HepG2 (cell line): Measurements from ENCODE around the gene RHOBTB1. TPM values are rescaled to one million over a fixed set of nuclear protein-coding genes. Genes with fewer than 3 reads are reported as not detected.

ENCODE experiments used
- ATAC-seq: fragments of 200-7000 bp; cut with Tn5 transposase; 3 replicates; pipeline ENCODE4 v1.9.1; 2020; ENCODE audit warnings: mild to moderate bottlenecking, moderate library complexity
- BruUV-seq: library from RNA; stranded (reverse); fragments of 400-500 nt; replicated peaks from 2 replicates; lab custom pipeline; 2021; lab: Mats Ljungman, UMichigan
- CTCF ChIA-PET: fragments of 300-600 bp; formaldehyde crosslinking; extraction: SDS; loops from one replicate; lab custom pipeline; 2021; ENCODE audit warnings: low total read pairs, inconsistent platforms, low intra/inter-chr PET ratio; lab: Yijun Ruan, JAX
- POLR2A ChIA-PET: fragments of 350-600 bp; sonication (Branson Sonifier 250); formaldehyde crosslinking; loops from one replicate; lab custom pipeline; 2020; ENCODE audit warnings: antibody characterized with exemption, inconsistent platforms; lab: Yijun Ruan, JAX
- DNase-seq: peaks from one replicate; pipeline ENCODE4 v3.0.0-alpha.2; 2015; ENCODE audit warnings: low spot score
- FAIRE-seq: peaks from 3 replicates; lab custom pipeline; 2011; peaks lifted over from hg19 to GRCh38; lab: Jason Lieb, UNC
- H2AFZ ChIP-seq: one replicate; pipeline ENCODE4 v1.6.1; 2011; ENCODE audit warnings: low read length, inconsistent platforms
- H3K27ac ChIP-seq: fragments of 300-600 bp; 3 replicates; pipeline ENCODE4 v1.8.0; 2011; ENCODE audit warnings: mixed run types, mild to moderate bottlenecking, mixed read lengths, low read length, inconsistent platforms; ENCODE audit not compliant: insufficient read depth; ENCODE audit errors: extremely low read length
- H3K27me3 ChIP-seq, 2 experiments: fragments of 200-600 bp in 1 of 2; 2 replicates in 1 of 2; 3 replicates in 1 of 2; pipeline versions ENCODE4 v1.6.0 to v1.8.0; 2011; ENCODE audit warnings: low read length in 2 of 2, mild to moderate bottlenecking in 2 of 2, moderate library complexity in 2 of 2, inconsistent platforms in 1 of 2; ENCODE audit not compliant: insufficient read depth in 2 of 2, control insufficient read depth in 1 of 2
- H3K36me3 ChIP-seq, 2 experiments: fragments of 200-600 bp in 1 of 2; replicated peaks in 1 of 2; 2 replicates in 1 of 2; 3 replicates in 1 of 2; pipeline versions ENCODE4 v1.5.1 to v1.8.0; 2011; ENCODE audit warnings: low read length in 2 of 2, inconsistent platforms in 1 of 2; ENCODE audit not compliant: insufficient read depth in 2 of 2, control insufficient read depth in 1 of 2
- H3K4me1 ChIP-seq: 2 replicates; pipeline ENCODE4 v1.5.1; 2012; ENCODE audit warnings: low read length, inconsistent platforms; ENCODE audit not compliant: insufficient read depth
- H3K4me2 ChIP-seq: 2 replicates; pipeline ENCODE4 v1.6.0; 2011; ENCODE audit warnings: low read depth, low read length, inconsistent platforms
- H3K4me3 ChIP-seq, 3 experiments: fragments of 200-600 bp in 1 of 3; sonication (generic), shearing (Covaris generic) in 1 of 3; replicated peaks in 1 of 3; 2 replicates each; pipeline ENCODE4 v1.5.1; 2011 to 2016; ENCODE audit warnings: low read length in 3 of 3, inconsistent platforms in 2 of 3, low read depth in 2 of 3, mild to moderate bottlenecking in 2 of 3, control low read depth in 1 of 3, mixed read lengths in 1 of 3; ENCODE audit not compliant: insufficient read depth in 1 of 3
- H3K79me2 ChIP-seq: one replicate; pipeline ENCODE4 v1.6.1; 2011; ENCODE audit warnings: low read length, inconsistent platforms; ENCODE audit not compliant: insufficient read depth
- H3K9ac ChIP-seq: 2 replicates; pipeline ENCODE4 v1.6.0; 2011; ENCODE audit warnings: mild to moderate bottlenecking, low read depth, low read length, inconsistent platforms; ENCODE audit not compliant: insufficient read depth
- H3K9me3 ChIP-seq: 2 replicates; pipeline ENCODE4 v1.5.1; 2012; ENCODE audit warnings: mild to moderate bottlenecking, low read length
- H4K20me1 ChIP-seq: 2 replicates; pipeline ENCODE4 v1.6.0; 2011; ENCODE audit warnings: inconsistent platforms, mild to moderate bottlenecking, low read length, moderate library complexity; ENCODE audit not compliant: insufficient read depth
- AHR ChIP-seq: IDR thresholded peaks from 2 replicates; pipeline ENCODE4 v1.6.1; 2018; ENCODE audit warnings: missing genetic modification reagents, missing compliant biosample characterization
- GABPB1 ChIP-seq: IDR thresholded peaks from 2 replicates; pipeline ENCODE4 v1.6.1; 2016; ENCODE audit warnings: mild to moderate bottlenecking, missing genetic modification reagents, moderate library complexity, missing compliant biosample characterization
- MAZ ChIP-seq, 2 experiments: sonication (generic) in 1 of 2; formaldehyde crosslinking in 1 of 2; IDR thresholded peaks; 2 replicates each; pipeline versions ENCODE4 v1.5.0 to v1.6.1; 2012 to 2020; ENCODE audit warnings: low read depth in 2 of 2, mild to moderate bottlenecking in 2 of 2, borderline replicate concordance in 1 of 2, improper control_type of control experiment in 1 of 2, low read length in 1 of 2, missing genetic modification reagents in 1 of 2, moderate library complexity in 1 of 2
- NR2F2 ChIP-seq: IDR thresholded peaks from 2 replicates; pipeline ENCODE4 v1.6.1; 2012; ENCODE audit warnings: low read depth, inconsistent platforms, borderline replicate concordance
- TRIM24 ChIP-seq: sonication (generic); formaldehyde crosslinking; IDR thresholded peaks from 2 replicates; pipeline ENCODE4 v1.8.0; 2022; ENCODE audit warnings: mild to moderate bottlenecking, missing genetic modification reagents
- ZNF496 ChIP-seq: sonication (generic); formaldehyde crosslinking; IDR thresholded peaks from 2 replicates; pipeline ENCODE4 v1.8.1; 2023; ENCODE audit warnings: mild to moderate bottlenecking, moderate library complexity, missing genetic modification reagents; ENCODE audit not compliant: insufficient replicate concordance
- ZNF569 ChIP-seq: sonication (generic); formaldehyde crosslinking; IDR thresholded peaks from 2 replicates; pipeline ENCODE4 v1.5.0; 2020; ENCODE audit warnings: mild to moderate bottlenecking, missing genetic modification reagents, moderate library complexity, borderline replicate concordance
- ZNF709 ChIP-seq: sonication (generic); formaldehyde crosslinking; IDR thresholded peaks from 2 replicates; pipeline ENCODE4 v1.5.0; 2020; ENCODE audit warnings: mild to moderate bottlenecking, missing genetic modification reagents
- ZNF747 ChIP-seq: sonication (generic); formaldehyde crosslinking; IDR thresholded peaks from 2 replicates; pipeline ENCODE4 v1.8.1; 2023; ENCODE audit warnings: missing genetic modification reagents, mild to moderate bottlenecking, borderline replicate concordance
- ZNF761 ChIP-seq: sonication (generic); formaldehyde crosslinking; conservative IDR thresholded peaks from 2 replicates; pipeline ENCODE4 v1.4.0; 2020; ENCODE audit warnings: mild to moderate bottlenecking, missing genetic modification reagents
- WGBS: methylation state at CpG from one replicate; pipeline ENCODE4 v1.1.6; 2017; ENCODE audit warnings: low lambda C conversion rate; 5-methylcytosine and 5-hydroxymethylcytosine counted together
- in situ Hi-C: cut with HindIII; loops from 2 replicates; pipeline ENCODE4 v1.10.0; 2017; ENCODE audit warnings: low pct_unique_long_range_greater_than_20kb; ENCODE audit not compliant: extremely low pct_ligation_motif_present
- intact Hi-C: fragments of 100-400 bp; cut with micrococcal nuclease; formaldehyde crosslinking; loops from one replicate; pipeline ENCODE4 v1.10.0; 2022; ENCODE audit not compliant: unreplicated experiment
- polyA plus RNA-seq, 8 experiments: library from polyadenylated mRNA; depleted of rRNA in 3 of 8; stranded (reverse) in 7 of 8; unstranded in 1 of 8; fragments of >200 nt; fragmentation: Illumina TruSeq in 4 of 8; extraction: Trizol in 4 of 8; gene quantifications; 2 replicates each; pipeline versions ENCODE4 v1.2.1 to v1.2.3, GENCODE V29; 2011 to 2016; ENCODE audit warnings: low read depth in 4 of 8, missing spikeins in 1 of 8, mixed read lengths in 1 of 8; ENCODE audit not compliant: insufficient read depth in 1 of 8
- total RNA-seq, 5 experiments: library from RNA; depleted of rRNA; stranded (reverse); fragments of >200 nt; fragmentation: Illumina TruSeq; extraction: Trizol; gene quantifications; 2 replicates each; pipeline ENCODE4 v1.2.3, GENCODE V29; 2016; ENCODE audit warnings: low read depth in 1 of 5
- TF ChIP-seq, protein P1 (sequence below): sonication (generic); formaldehyde crosslinking; conservative IDR thresholded peaks from 2 replicates; pipeline ENCODE4 v1.4.0; 2020; ENCODE audit warnings: missing genetic modification reagents
- TF ChIP-seq, protein P2 (sequence below): fragments of 450-650 bp; IDR thresholded peaks from 2 replicates; pipeline ENCODE4 v1.6.1; 2017; ENCODE audit warnings: mild to moderate bottlenecking
- TF ChIP-seq, protein P3 (sequence below): IDR thresholded peaks from 2 replicates; pipeline ENCODE4 v1.6.1; 2016; ENCODE audit warnings: missing compliant biosample characterization, missing genetic modification reagents, borderline replicate concordance
- TF ChIP-seq, protein P4 (sequence below): sonication (generic); formaldehyde crosslinking; conservative IDR thresholded peaks from 2 replicates; pipeline ENCODE4 v1.8.0; 2022; ENCODE audit warnings: low read depth, missing genetic modification reagents
- TF ChIP-seq, protein P5 (sequence below): sonication (generic); formaldehyde crosslinking; IDR thresholded peaks from 2 replicates; pipeline ENCODE4 v1.4.0; 2020; ENCODE audit warnings: missing genetic modification reagents

Gene RHOBTB1
- total and polyA plus RNA-seq, 2 of the 13 experiments (the other 11 are each of a cell fraction or from before 2014, with no cell fraction given): 18.8 to 59.5 TPM

DNA sequence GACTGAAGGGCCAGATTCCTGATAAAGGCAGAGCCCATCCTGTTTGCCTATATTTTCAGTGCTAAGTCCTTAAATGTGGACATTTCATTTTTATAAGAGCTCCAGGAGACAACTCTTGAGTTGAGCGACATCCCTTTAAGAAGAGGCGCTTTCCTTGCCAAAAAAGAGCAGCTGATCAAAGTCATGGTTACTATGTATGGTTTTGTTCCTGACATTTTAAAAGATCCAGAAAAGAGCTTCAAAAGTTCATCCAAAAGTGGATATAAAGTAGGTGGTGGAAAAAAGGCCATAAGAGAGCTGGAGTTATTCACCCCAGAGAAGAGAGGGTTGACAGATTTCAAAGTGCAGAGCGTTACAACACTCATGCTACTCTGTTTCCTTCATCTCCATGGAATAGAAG lies 36.7 kb downstream of the RHOBTB1 start:
- no TSS peak for BruUV-seq
- CTCF ChIA-PET: no interaction called here
- no peak for TF ChIP-seq AHR (CRISPR knock-in tag)
- TF ChIP-seq ZNF761 (CRISPR knock-in tag): no peak
- TF ChIP-seq, protein P1, sequence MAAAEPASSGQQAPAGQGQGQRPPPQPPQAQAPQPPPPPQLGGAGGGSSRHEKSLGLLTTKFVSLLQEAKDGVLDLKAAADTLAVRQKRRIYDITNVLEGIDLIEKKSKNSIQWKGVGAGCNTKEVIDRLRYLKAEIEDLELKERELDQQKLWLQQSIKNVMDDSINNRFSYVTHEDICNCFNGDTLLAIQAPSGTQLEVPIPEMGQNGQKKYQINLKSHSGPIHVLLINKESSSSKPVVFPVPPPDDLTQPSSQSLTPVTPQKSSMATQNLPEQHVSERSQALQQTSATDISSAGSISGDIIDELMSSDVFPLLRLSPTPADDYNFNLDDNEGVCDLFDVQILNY: no peak
- TF ChIP-seq GABPB1 (CRISPR knock-in tag): no peak
- TF ChIP-seq MAZ (IDR thresholded peaks at IDR 0.05; ENCODE audit: borderline replicate concordance, low read depth, low read length): no peak
- TF ChIP-seq MAZ (CRISPR knock-in tag; IDR thresholded peaks at IDR 0.05; ENCODE audit: low read depth): no peak
- no peak for TF ChIP-seq ZNF747 (CRISPR knock-in tag)
- TF ChIP-seq ZNF709: no peak
- no peak for TF ChIP-seq ZNF569 (CRISPR knock-in tag)
- TF ChIP-seq TRIM24 (CRISPR knock-in tag): no peak
- TF ChIP-seq ZNF496 (CRISPR knock-in tag): no peak
- TF ChIP-seq, protein P2, sequence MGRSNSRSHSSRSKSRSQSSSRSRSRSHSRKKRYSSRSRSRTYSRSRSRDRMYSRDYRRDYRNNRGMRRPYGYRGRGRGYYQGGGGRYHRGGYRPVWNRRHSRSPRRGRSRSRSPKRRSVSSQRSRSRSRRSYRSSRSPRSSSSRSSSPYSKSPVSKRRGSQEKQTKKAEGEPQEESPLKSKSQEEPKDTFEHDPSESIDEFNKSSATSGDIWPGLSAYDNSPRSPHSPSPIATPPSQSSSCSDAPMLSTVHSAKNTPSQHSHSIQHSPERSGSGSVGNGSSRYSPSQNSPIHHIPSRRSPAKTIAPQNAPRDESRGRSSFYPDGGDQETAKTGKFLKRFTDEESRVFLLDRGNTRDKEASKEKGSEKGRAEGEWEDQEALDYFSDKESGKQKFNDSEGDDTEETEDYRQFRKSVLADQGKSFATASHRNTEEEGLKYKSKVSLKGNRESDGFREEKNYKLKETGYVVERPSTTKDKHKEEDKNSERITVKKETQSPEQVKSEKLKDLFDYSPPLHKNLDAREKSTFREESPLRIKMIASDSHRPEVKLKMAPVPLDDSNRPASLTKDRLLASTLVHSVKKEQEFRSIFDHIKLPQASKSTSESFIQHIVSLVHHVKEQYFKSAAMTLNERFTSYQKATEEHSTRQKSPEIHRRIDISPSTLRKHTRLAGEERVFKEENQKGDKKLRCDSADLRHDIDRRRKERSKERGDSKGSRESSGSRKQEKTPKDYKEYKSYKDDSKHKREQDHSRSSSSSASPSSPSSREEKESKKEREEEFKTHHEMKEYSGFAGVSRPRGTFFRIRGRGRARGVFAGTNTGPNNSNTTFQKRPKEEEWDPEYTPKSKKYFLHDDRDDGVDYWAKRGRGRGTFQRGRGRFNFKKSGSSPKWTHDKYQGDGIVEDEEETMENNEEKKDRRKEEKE: no peak
- TF ChIP-seq, protein P3, sequence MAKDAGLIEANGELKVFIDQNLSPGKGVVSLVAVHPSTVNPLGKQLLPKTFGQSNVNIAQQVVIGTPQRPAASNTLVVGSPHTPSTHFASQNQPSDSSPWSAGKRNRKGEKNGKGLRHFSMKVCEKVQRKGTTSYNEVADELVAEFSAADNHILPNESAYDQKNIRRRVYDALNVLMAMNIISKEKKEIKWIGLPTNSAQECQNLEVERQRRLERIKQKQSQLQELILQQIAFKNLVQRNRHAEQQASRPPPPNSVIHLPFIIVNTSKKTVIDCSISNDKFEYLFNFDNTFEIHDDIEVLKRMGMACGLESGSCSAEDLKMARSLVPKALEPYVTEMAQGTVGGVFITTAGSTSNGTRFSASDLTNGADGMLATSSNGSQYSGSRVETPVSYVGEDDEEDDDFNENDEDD (CRISPR knock-in tag): no peak
- TF ChIP-seq, protein P4, sequence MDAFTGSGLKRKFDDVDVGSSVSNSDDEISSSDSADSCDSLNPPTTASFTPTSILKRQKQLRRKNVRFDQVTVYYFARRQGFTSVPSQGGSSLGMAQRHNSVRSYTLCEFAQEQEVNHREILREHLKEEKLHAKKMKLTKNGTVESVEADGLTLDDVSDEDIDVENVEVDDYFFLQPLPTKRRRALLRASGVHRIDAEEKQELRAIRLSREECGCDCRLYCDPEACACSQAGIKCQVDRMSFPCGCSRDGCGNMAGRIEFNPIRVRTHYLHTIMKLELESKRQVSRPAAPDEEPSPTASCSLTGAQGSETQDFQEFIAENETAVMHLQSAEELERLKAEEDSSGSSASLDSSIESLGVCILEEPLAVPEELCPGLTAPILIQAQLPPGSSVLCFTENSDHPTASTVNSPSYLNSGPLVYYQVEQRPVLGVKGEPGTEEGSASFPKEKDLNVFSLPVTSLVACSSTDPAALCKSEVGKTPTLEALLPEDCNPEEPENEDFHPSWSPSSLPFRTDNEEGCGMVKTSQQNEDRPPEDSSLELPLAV (CRISPR knock-in tag): no peak
- TF ChIP-seq, protein P5, sequence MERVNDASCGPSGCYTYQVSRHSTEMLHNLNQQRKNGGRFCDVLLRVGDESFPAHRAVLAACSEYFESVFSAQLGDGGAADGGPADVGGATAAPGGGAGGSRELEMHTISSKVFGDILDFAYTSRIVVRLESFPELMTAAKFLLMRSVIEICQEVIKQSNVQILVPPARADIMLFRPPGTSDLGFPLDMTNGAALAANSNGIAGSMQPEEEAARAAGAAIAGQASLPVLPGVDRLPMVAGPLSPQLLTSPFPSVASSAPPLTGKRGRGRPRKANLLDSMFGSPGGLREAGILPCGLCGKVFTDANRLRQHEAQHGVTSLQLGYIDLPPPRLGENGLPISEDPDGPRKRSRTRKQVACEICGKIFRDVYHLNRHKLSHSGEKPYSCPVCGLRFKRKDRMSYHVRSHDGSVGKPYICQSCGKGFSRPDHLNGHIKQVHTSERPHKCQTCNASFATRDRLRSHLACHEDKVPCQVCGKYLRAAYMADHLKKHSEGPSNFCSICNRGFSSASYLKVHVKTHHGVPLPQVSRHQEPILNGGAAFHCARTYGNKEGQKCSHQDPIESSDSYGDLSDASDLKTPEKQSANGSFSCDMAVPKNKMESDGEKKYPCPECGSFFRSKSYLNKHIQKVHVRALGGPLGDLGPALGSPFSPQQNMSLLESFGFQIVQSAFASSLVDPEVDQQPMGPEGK (CRISPR knock-in tag): no peak
- no peak for TF ChIP-seq NR2F2

More for the DNA sequence above, 36.7 kb downstream of the RHOBTB1 start:
- H3K4me1 ChIP-seq: peaks cover 26% of the 10 kb centered on the region
- in situ Hi-C loops (no loop called here), intact Hi-C loops (loop anchor here (5.0 kb wide), 1 partner anchor 35 kb away; the partner anchor contains the start of gene RHOBTB1)
- H4K20me1 ChIP-seq: no peaks in the 10 kb centered on the region
- POLR2A ChIA-PET: no interaction called here
- 98% methylated on average over 3 of the region's 3 CpGs for WGBS
- H3K9ac ChIP-seq: no peak overlapping the region
- no peaks in the 10 kb centered on the region for H3K79me2 ChIP-seq
- no peaks in the 10 kb centered on the region for H3K27me3 ChIP-seq
- no peak for ATAC-seq
- H3K9me3 ChIP-seq: no peaks in the 10 kb centered on the region
- peaks cover 11 to 46% of the 10 kb centered on the region in 2 experiments for H3K36me3 ChIP-seq
- H3K27ac ChIP-seq: no peak overlapping the region
- DNase-seq: no peak
- FAIRE-seq: no peak
- no peak overlapping the region for H3K4me3 ChIP-seq
- H2AFZ ChIP-seq: no peak overlapping the region
- no peak overlapping the region for H3K4me2 ChIP-seq
